Neural crest cell (in vitro differentiated cells): ENCODE measurements around the gene DNTT. TPM values are rescaled to one million over a fixed set of nuclear protein-coding genes. Genes with fewer than 3 reads are reported as not detected.

Source experiments
- DNase-seq: peaks from one replicate; pipeline ENCODE4 v3.0.0; 2021; ENCODE audit warnings: low read depth, mixed read lengths, low spot score
- H3K27ac Mint-ChIP-seq: one replicate; pipeline ENCODE4 v1.8.0; 2021; ENCODE audit warnings: mild to moderate bottlenecking, mixed read lengths; ENCODE audit not compliant: unreplicated experiment
- H3K27me3 Mint-ChIP-seq: 2 replicates; pipeline ENCODE4 v1.8.0; 2021; ENCODE audit warnings: low read depth, mild to moderate bottlenecking, mixed read lengths
- H3K36me3 Mint-ChIP-seq: 2 replicates; pipeline ENCODE4 v1.8.0; 2021; ENCODE audit warnings: low read depth, mild to moderate bottlenecking, mixed read lengths
- H3K4me1 Mint-ChIP-seq: 2 replicates; pipeline ENCODE4 v1.8.0; 2021; ENCODE audit warnings: mixed read lengths
- H3K4me3 Mint-ChIP-seq: one replicate; pipeline ENCODE4 v1.8.0; 2021; ENCODE audit warnings: mild to moderate bottlenecking, mixed read lengths
- H3K9me3 Mint-ChIP-seq: 2 replicates; pipeline ENCODE4 v1.8.0; 2021; ENCODE audit warnings: mixed read lengths
- CTCF ChIP-seq: fragments of 200-600 bp; sonication (generic); conservative IDR thresholded peaks from 2 replicates; pipeline ENCODE4 v1.5.0; 2021; ENCODE audit warnings: antibody characterized with exemption, mild to moderate bottlenecking
- total RNA-seq: library from RNA; stranded (reverse); gene quantifications from 2 replicates; pipeline ENCODE4 v1.2.1, GENCODE V29; 2021

DNTT gene
- total RNA-seq, 1 donor from 2014 or later, result not detected

GRCh38 chr10:96380821-96381220, 76.6 kb downstream of the DNTT start:
- DNase-seq, result no peak
- Mint-ChIP-seq H3K9me3 (no peaks in the 10 kb centered on the region), H3K27me3 (no peaks in the 10 kb centered on the region), H3K4me3 (no peak overlapping the region), H3K27ac (no peak overlapping the region), H3K36me3 (no peaks in the 10 kb centered on the region), H3K4me1 (peaks cover under 1% of the 10 kb centered on the region)
- no peak for TF ChIP-seq CTCF

DNA sequence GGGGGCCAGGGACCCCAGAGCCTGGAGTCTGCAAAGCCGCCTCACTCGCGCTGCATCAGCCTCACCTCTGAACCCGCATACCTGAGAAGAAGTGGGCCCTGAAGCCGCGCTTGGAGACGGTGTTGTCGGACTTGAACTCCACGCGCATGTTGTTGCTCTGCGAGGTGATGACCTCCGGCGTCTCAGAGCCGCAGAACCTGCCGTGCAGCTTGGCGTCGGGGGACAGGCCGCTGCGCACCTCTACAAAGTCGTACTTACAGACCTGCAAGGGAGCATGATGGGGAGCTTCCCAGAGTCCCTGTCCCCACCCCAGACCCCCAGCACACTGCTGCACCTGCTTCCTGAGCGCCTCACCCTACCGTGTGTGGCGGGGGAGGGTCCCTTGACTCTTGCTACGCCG, 80.3 kb downstream of the DNTT start:
- H3K9me3 Mint-ChIP-seq, result no peaks in the 10 kb centered on the region
- no peak for DNase-seq
- no peak for TF ChIP-seq CTCF
- no peaks in the 10 kb centered on the region for H3K36me3 Mint-ChIP-seq
- H3K27me3 Mint-ChIP-seq, result peaks cover 9% of the 10 kb centered on the region
- no peaks in the 10 kb centered on the region for H3K4me1 Mint-ChIP-seq
- no peak overlapping the region for H3K27ac Mint-ChIP-seq
- H3K4me3 Mint-ChIP-seq, result no peak overlapping the region

DNA sequence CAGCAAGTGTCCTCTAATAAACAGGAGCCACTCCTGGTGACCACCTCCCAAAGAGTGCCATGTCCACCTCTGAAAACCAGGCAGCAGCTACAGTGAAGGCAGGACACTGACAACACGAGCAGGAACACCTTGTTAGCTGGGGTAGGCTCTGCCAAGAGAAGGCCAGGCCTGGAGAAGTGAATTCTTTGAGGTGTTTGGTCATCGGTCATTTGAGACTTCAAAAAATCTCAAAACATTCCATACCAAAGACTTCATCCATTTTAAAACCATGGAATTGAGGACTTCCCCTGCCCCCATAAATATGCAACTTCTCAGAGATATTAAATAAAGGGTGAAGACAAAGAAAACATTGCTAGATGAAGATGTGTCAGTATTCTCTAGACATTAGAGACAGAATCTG, 82.9 kb downstream of the DNTT start:
- Mint-ChIP-seq H3K4me1 (no peaks in the 10 kb centered on the region), H3K9me3 (no peaks in the 10 kb centered on the region), H3K36me3 (no peaks in the 10 kb centered on the region), H3K27ac (no peak overlapping the region), H3K4me3 (no peak overlapping the region), H3K27me3 (peaks cover 18% of the 10 kb centered on the region)
- DNase-seq, result no peak
- no peak for TF ChIP-seq CTCF

DNA sequence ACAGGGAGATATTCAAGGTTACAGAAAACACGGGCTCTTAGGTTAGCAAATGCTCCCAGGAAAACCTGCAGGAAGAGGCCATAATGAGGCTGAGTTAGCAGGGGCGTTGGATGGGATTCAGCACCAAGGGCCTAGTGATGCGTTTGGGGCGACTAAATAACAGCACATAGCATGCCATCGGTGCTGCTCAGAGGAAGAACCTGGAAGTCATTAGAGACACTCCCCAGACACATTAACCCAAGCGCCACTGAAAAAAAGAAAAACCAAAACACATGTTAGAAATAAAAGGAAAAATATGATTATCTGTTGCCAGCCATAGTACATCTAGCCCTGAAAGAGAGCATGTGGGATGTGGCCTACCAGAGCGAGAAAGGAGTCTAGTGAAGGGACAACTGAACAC, 83.4 kb downstream of the DNTT start:
- Mint-ChIP-seq H3K27me3 (peaks cover 18% of the 10 kb centered on the region), H3K36me3 (no peaks in the 10 kb centered on the region), H3K4me1 (no peaks in the 10 kb centered on the region), H3K27ac (no peak overlapping the region), H3K4me3 (no peak overlapping the region), H3K9me3 (no peaks in the 10 kb centered on the region)
- TF ChIP-seq CTCF, result no peak
- DNase-seq, result no peak

Other genes starting within 250 kb of the DNTT start
- gene ZNF518A, start 174.1 kb upstream of the DNTT start, total RNA-seq, result 30.5 and 31.2 TPM in 2 replicates
- not detected in 2 replicates for gene BLNK, start 32.9 kb upstream of the DNTT start, total RNA-seq
- gene OPALIN, start 54.6 kb downstream of the DNTT start, total RNA-seq, result not detected in 2 replicates
- gene TLL2, start 209.5 kb downstream of the DNTT start, total RNA-seq, result 1.6 and 2.1 TPM in 2 replicates